Skeletal muscle satellite cell (primary cell): ENCODE data around the gene ZNF469.

Experiments used
- H3K27me3 ChIP-seq: 2 replicates; pipeline ENCODE4 v1.7.0; 2013; ENCODE audit warnings: low read length; ENCODE audit not compliant: control insufficient read depth, insufficient read depth
- H3K36me3 ChIP-seq: 2 replicates; pipeline ENCODE4 v1.7.0; 2013; ENCODE audit warnings: mild to moderate bottlenecking, control low read depth, low read length; ENCODE audit not compliant: insufficient read depth
- H3K4me1 ChIP-seq: 2 replicates; pipeline ENCODE4 v1.7.0; 2013; ENCODE audit warnings: low read length; ENCODE audit not compliant: control insufficient read depth, insufficient read depth
- H3K4me2 ChIP-seq: 2 replicates; pipeline ENCODE4 v1.7.0; 2013; ENCODE audit warnings: mild to moderate bottlenecking, low read length
- H3K4me3 ChIP-seq: 2 replicates; pipeline ENCODE4 v1.7.0; 2013; ENCODE audit warnings: low read length
- H3K9ac ChIP-seq: 2 replicates; pipeline ENCODE4 v1.7.0; 2013; ENCODE audit warnings: mild to moderate bottlenecking, low read depth, low read length, moderate library complexity
- H3K9me3 ChIP-seq: replicated peaks from 2 replicates; pipeline ENCODE4 v1.7.0; 2013; ENCODE audit warnings: mild to moderate bottlenecking, control low read depth, low read length

The ZNF469 gene

GRCh38 chr16:88393034-88393433, 10.3 kb downstream of the ZNF469 start:
- Histone ChIP-seq H3K4me2 (peak overlapping the region; percentile 30), H3K27me3 (no peaks in the 10 kb centered on the region), H3K4me1 (peaks cover 17% of the 10 kb centered on the region), H3K36me3 (peaks cover 18% of the 10 kb centered on the region), H3K9me3 (no peaks in the 10 kb centered on the region), H3K9ac (peak overlapping the region; percentile 57), H3K4me3 (no peak overlapping the region)

DNA sequence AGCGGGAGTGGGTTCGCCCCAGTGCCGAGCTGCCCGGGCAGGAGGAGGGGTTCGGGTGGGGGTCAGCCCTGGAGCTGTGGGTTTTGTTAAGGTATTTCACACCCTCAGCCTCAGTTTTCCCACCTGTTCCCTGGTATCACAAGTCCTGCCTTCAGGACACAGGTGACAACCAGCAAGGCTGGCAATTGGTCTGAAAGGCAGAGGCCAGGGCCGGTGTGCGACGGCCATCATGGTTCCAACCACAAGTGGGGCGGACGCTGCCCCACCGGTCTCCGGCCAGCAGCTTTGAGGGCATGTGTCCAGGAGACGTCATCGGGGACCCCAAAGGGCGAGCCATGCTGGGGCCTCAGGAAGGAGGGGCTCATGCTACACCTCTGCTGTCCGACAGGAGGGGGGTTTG, 10.8 kb downstream of the ZNF469 start:
- H3K4me2 ChIP-seq = no peak overlapping the region
- H3K36me3 ChIP-seq = peaks cover 23% of the 10 kb centered on the region
- H3K4me3 ChIP-seq = no peak overlapping the region
- no peaks in the 10 kb centered on the region for H3K27me3 ChIP-seq
- H3K9ac ChIP-seq = peak overlapping the region; percentile 57
- H3K9me3 ChIP-seq = no peaks in the 10 kb centered on the region
- peaks cover 12% of the 10 kb centered on the region for H3K4me1 ChIP-seq

DNA sequence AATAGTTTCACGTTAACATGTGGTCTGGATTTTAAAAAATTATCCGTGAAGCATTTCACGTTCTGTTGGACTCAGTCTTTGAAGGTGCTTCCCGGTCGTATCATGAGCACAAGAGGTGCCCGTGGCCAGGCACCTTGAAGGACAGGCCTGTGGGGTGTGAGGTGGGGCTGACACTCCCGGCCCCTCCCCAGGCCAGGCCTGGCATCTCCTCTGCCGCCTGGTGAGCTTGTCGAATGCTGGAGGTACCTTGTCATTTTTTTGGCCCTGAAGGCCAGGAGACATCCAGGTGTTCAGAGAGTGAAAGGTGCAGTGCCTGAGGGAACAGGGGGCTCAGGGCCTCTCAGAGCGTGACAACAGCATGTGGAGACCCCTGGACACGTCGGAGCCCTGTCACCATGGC, 11.7 kb downstream of the ZNF469 start:
- H3K36me3 ChIP-seq = peaks cover 19% of the 10 kb centered on the region
- no peak overlapping the region for H3K9ac ChIP-seq
- no peaks in the 10 kb centered on the region for H3K27me3 ChIP-seq
- H3K4me3 ChIP-seq = no peak overlapping the region
- H3K4me1 ChIP-seq = peaks cover 9% of the 10 kb centered on the region
- H3K9me3 ChIP-seq = no peaks in the 10 kb centered on the region
- no peak overlapping the region for H3K4me2 ChIP-seq

DNA sequence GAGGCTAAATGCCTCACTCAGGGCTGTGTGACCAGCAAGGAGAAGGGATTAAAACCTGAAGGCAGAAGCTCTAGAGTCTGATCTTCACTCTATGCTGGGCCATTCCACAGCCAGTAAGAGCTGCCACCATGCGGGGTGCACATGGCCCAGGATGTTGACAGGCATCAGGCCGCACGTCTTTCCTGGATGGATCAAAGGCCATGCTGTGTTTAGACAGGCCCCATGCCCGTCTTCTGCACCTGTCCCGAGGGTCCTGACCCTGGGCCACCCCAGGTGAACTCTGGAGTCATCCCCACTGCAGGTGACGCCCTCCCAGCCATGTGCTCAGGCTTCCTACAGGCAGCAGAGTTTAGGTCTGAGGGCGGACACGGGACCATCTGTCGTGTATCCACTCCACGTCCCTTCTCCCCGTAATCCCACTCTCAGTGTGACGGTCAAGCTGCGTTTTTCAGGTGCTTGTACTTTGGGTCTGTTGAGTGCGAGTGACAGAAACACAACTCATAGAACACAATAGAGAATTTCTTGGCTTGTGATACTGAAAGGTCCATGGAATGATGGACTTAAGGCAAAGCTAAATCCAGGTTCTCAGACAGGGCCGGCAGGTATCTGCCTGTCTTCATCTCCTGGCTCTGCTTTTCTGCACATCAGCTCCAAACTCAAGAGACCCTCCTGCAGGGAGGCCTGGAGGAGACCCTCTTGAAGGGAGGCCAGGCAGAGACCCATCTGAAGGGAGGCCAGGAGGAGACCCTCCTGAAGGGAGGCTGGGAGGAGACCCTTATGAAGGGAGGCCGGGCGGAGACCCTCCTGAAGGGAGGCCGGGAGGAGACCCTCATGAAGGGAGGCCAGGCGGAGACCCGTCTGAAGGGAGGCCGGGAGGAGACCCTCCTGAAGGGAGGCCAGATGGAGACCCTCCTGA, 13.2 kb downstream of the ZNF469 start:
- Histone ChIP-seq H3K4me2 (no peak overlapping the region), H3K4me3 (no peak overlapping the region), H3K9me3 (no peaks in the 10 kb centered on the region), H3K9ac (no peak overlapping the region), H3K36me3 (peaks cover 24% of the 10 kb centered on the region), H3K27me3 (no peaks in the 10 kb centered on the region), H3K4me1 (peaks cover 9% of the 10 kb centered on the region)

GRCh38 chr16:88398170-88398873, 15.6 kb downstream of the ZNF469 start:
- Histone ChIP-seq H3K4me2 (no peak overlapping the region), H3K27me3 (no peaks in the 10 kb centered on the region), H3K4me1 (peaks cover 1% of the 10 kb centered on the region), H3K4me3 (no peak overlapping the region), H3K36me3 (peaks cover 24% of the 10 kb centered on the region), H3K9ac (no peak overlapping the region), H3K9me3 (no peaks in the 10 kb centered on the region)

- H3K4me2 ChIP-seq = no peak overlapping the region
- H3K4me3 ChIP-seq = no peak overlapping the region
- H3K9me3 ChIP-seq = no peaks in the 10 kb centered on the region
- H3K36me3 ChIP-seq = peaks cover 21% of the 10 kb centered on the region
- no peaks in the 10 kb centered on the region for H3K4me1 ChIP-seq
- H3K27me3 ChIP-seq = no peaks in the 10 kb centered on the region
- no peak overlapping the region for H3K9ac ChIP-seq
Observed at GRCh38 chr16:88398874-88399178, 16.1 kb downstream of the ZNF469 start.

GRCh38 chr16:88400186-88400585, 17.4 kb downstream of the ZNF469 start:
- H3K4me2 ChIP-seq = no peak overlapping the region
- H3K36me3 ChIP-seq = peaks cover 13% of the 10 kb centered on the region
- H3K9me3 ChIP-seq = no peaks in the 10 kb centered on the region
- no peak overlapping the region for H3K4me3 ChIP-seq
- H3K27me3 ChIP-seq = no peaks in the 10 kb centered on the region
- no peak overlapping the region for H3K9ac ChIP-seq
- peaks cover 2% of the 10 kb centered on the region for H3K4me1 ChIP-seq

GRCh38 chr16:88401604-88402246, 19.0 kb downstream of the ZNF469 start:
- Histone ChIP-seq H3K4me1 (peaks cover 11% of the 10 kb centered on the region), H3K9me3 (no peaks in the 10 kb centered on the region), H3K4me3 (no peak overlapping the region), H3K36me3 (peaks cover 13% of the 10 kb centered on the region), H3K27me3 (no peaks in the 10 kb centered on the region), H3K9ac (no peak overlapping the region), H3K4me2 (no peak overlapping the region)

- Histone ChIP-seq H3K9ac (no peak overlapping the region), H3K4me3 (no peak overlapping the region), H3K27me3 (no peaks in the 10 kb centered on the region), H3K36me3 (peaks cover 20% of the 10 kb centered on the region), H3K9me3 (no peaks in the 10 kb centered on the region), H3K4me2 (no peak overlapping the region), H3K4me1 (peaks cover 11% of the 10 kb centered on the region)
Observed at GRCh38 chr16:88402551-88403240, 19.9 kb downstream of the ZNF469 start.

GRCh38 chr16:88403794-88404581, 21.2 kb downstream of the ZNF469 start:
- Histone ChIP-seq H3K36me3 (peaks cover 13% of the 10 kb centered on the region), H3K4me3 (no peak overlapping the region), H3K4me1 (peaks cover 11% of the 10 kb centered on the region), H3K9ac (no peak overlapping the region), H3K4me2 (no peak overlapping the region), H3K9me3 (no peaks in the 10 kb centered on the region), H3K27me3 (no peaks in the 10 kb centered on the region)
